Glutamatergic neuron (in vitro differentiated cells): Measurements from ENCODE around the gene PCDHB6. TPM values are rescaled to one million over a fixed set of nuclear protein-coding genes. Genes with fewer than 3 reads are reported as not detected.
"Not testable (repeated sequence)": the region's sequence is repeated elsewhere in the genome, so short reads cannot be mapped to it uniquely, and the experiment has no call there.

Source experiments
- DNase-seq: peaks from one replicate; pipeline ENCODE4 v3.0.0; 2022
- H3K27ac Mint-ChIP-seq: one replicate; pipeline ENCODE4 v1.8.0; 2020; ENCODE audit warnings: mild to moderate bottlenecking, mixed read lengths, inconsistent platforms; ENCODE audit not compliant: unreplicated experiment
- H3K27me3 Mint-ChIP-seq: one replicate; pipeline ENCODE4 v1.8.0; 2020; ENCODE audit warnings: mild to moderate bottlenecking, moderate library complexity, mixed read lengths, inconsistent platforms; ENCODE audit not compliant: unreplicated experiment
- H3K36me3 Mint-ChIP-seq: one replicate; pipeline ENCODE4 v1.8.0; 2020; ENCODE audit warnings: mild to moderate bottlenecking, mixed read lengths, inconsistent platforms; ENCODE audit not compliant: unreplicated experiment
- H3K4me1 Mint-ChIP-seq: one replicate; pipeline ENCODE4 v1.8.0; 2020; ENCODE audit warnings: mild to moderate bottlenecking, low read depth, mixed read lengths, inconsistent platforms; ENCODE audit not compliant: unreplicated experiment
- H3K4me3 Mint-ChIP-seq: one replicate; pipeline ENCODE4 v1.8.0; 2020; ENCODE audit warnings: mild to moderate bottlenecking, mixed read lengths, inconsistent platforms; ENCODE audit not compliant: unreplicated experiment
- H3K9me3 Mint-ChIP-seq: one replicate; pipeline ENCODE4 v1.8.0; 2020; ENCODE audit warnings: mild to moderate bottlenecking, moderate library complexity, mixed read lengths, inconsistent platforms; ENCODE audit not compliant: unreplicated experiment
- CTCF ChIP-seq: fragments of 200-600 bp; sonication (generic); IDR thresholded peaks from one replicate; pipeline ENCODE4 v1.5.0; 2021; ENCODE audit not compliant: partially characterized antibody, unreplicated experiment
- total RNA-seq: library from RNA; stranded (reverse); fragmentation: NEBNext Ultra II Directional; extraction: Animal tissue kit (Norgen Biotek cat#: 25700); gene quantifications from one replicate; pipeline ENCODE4 v1.2.1, GENCODE V29; 2021; ENCODE audit not compliant: unreplicated experiment

The PCDHB6 gene
- total RNA-seq, 1 donor from 2014 or later: 7.2 TPM

- H3K4me3 Mint-ChIP-seq: peak within 1 kb of the TSS; percentile 78
- peaks cover 17% of the 10 kb centered on the region for H3K9me3 Mint-ChIP-seq
- peak within 1 kb of the TSS; percentile 57 for H3K27ac Mint-ChIP-seq
- H3K27me3 Mint-ChIP-seq: peaks cover 3% of the 10 kb centered on the region
- DNase-seq: no peak
- TF ChIP-seq CTCF: peak; percentile 23
- H3K4me1 Mint-ChIP-seq: no peaks in the 10 kb centered on the region
- peaks cover 50% of the 10 kb centered on the region for H3K36me3 Mint-ChIP-seq
Observed at GRCh38 chr5:141199359-141200235, 49.7 kb downstream of the PCDHB6 start, which contains the start of gene PCDHB11. Gene PCDHB11 (plus strand): TSS chr5:141199627. CDS start chr5:141199775, 148 bp downstream.

DNA sequence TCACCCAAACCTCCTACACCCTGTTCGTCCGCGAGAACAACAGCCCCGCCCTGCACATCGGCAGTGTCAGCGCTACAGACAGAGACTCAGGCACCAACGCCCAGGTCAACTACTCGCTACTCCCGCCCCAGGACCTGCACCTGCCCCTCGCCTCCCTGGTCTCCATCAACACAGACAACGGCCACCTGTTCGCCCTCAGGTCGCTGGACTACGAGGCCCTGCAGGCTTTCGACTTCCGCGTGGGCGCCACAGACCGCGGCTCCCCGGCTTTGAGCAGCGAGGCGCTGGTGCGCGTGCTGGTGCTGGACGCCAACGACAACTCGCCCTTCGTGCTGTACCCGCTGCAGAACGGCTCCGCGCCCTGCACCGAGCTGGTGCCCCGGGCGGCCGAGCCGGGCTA is 51.3 kb downstream of the PCDHB6 start:
- H3K4me3 Mint-ChIP-seq, H3K27me3 Mint-ChIP-seq, DNase-seq, H3K27ac Mint-ChIP-seq, H3K4me1 Mint-ChIP-seq: not testable (repeated sequence)
- Mint-ChIP-seq H3K9me3 (peaks cover 17% of the 10 kb centered on the region), H3K36me3 (peaks cover 42% of the 10 kb centered on the region)

GRCh38 chr5:141201646-141202045 is 51.8 kb downstream of the PCDHB6 start:
- peaks cover 13% of the 10 kb centered on the region for H3K9me3 Mint-ChIP-seq
- peaks cover 37% of the 10 kb centered on the region for H3K36me3 Mint-ChIP-seq
- DNase-seq, H3K4me3 Mint-ChIP-seq, H3K4me1 Mint-ChIP-seq, H3K27ac Mint-ChIP-seq, H3K27me3 Mint-ChIP-seq: not testable (repeated sequence)

Other genes starting within 250 kb of the PCDHB6 start
- 25.2 TPM for gene PCDHAC1, start 223.8 kb upstream of the PCDHB6 start, total RNA-seq
- 6.0 TPM for gene PCDHAC2, start 183.6 kb upstream of the PCDHB6 start, total RNA-seq
- not detected for gene PCDHB1, start 98.7 kb upstream of the PCDHB6 start, total RNA-seq
- gene PCDHB2, start 55.4 kb upstream of the PCDHB6 start, total RNA-seq: 103 TPM
- gene PCDHB3, start 49.6 kb upstream of the PCDHB6 start, total RNA-seq: 36.9 TPM
- 7.8 TPM for gene PCDHB4, start 28.2 kb upstream of the PCDHB6 start, total RNA-seq
- gene PCDHB5, start 14.9 kb upstream of the PCDHB6 start, total RNA-seq: 72.2 TPM
- gene PCDHB7, start 22.6 kb downstream of the PCDHB6 start, total RNA-seq: 3.4 TPM
- gene PCDHB8, start 27.7 kb downstream of the PCDHB6 start, total RNA-seq: 19.8 TPM
- 20.1 TPM for gene PCDHB16, start 32.3 kb downstream of the PCDHB6 start, total RNA-seq
- gene PCDHB9, start 37.1 kb downstream of the PCDHB6 start, total RNA-seq: 12.2 TPM
- 17.7 TPM for gene PCDHB10, start 42.3 kb downstream of the PCDHB6 start, total RNA-seq
- gene PCDHB11, start 49.6 kb downstream of the PCDHB6 start, total RNA-seq: 10.6 TPM
- 14.4 TPM for gene PCDHB12, start 58.7 kb downstream of the PCDHB6 start, total RNA-seq
- gene PCDHB13, start 63.9 kb downstream of the PCDHB6 start, total RNA-seq: 12.7 TPM
- gene PCDHB14, start 73.3 kb downstream of the PCDHB6 start, total RNA-seq: 16.5 TPM
- gene PCDHB15, start 95.3 kb downstream of the PCDHB6 start, total RNA-seq: 29.5 TPM
- gene SLC25A2, start 154.0 kb downstream of the PCDHB6 start, total RNA-seq: 1.9 TPM
- 89.4 TPM for gene TAF7, start 170.7 kb downstream of the PCDHB6 start, total RNA-seq
- gene PCDHGA1, start 180.5 kb downstream of the PCDHB6 start, total RNA-seq: 4.6 TPM
- gene PCDHGA2, start 188.7 kb downstream of the PCDHB6 start, total RNA-seq: 3.0 TPM
- gene PCDHGA3, start 193.8 kb downstream of the PCDHB6 start, total RNA-seq: 10.4 TPM
- 9.6 TPM for gene PCDHGB1, start 200.0 kb downstream of the PCDHB6 start, total RNA-seq
- gene PCDHGA4, start 205.0 kb downstream of the PCDHB6 start, total RNA-seq: 8.2 TPM
- gene PCDHGB2, start 209.9 kb downstream of the PCDHB6 start, total RNA-seq: 8.9 TPM
- 4.6 TPM for gene PCDHGA5, start 214.1 kb downstream of the PCDHB6 start, total RNA-seq
- gene PCDHGB3, start 220.2 kb downstream of the PCDHB6 start, total RNA-seq: 6.2 TPM
- gene PCDHGA6, start 223.8 kb downstream of the PCDHB6 start, total RNA-seq: 6.3 TPM
- 4.2 TPM for gene PCDHGA7, start 232.7 kb downstream of the PCDHB6 start, total RNA-seq
- gene PCDHGB4, start 237.6 kb downstream of the PCDHB6 start, total RNA-seq: 40.8 TPM
- gene PCDHGA8, start 242.6 kb downstream of the PCDHB6 start, total RNA-seq: 7.2 TPM
- 9.3 TPM for gene PCDHGB5, start 247.9 kb downstream of the PCDHB6 start, total RNA-seq